T-cell (primary cell): ENCODE measurements around the gene ADAP1. TPM values are rescaled to one million over a fixed set of nuclear protein-coding genes. Genes with fewer than 3 reads are reported as not detected.

Source experiments
- ATAC-seq, 4 experiments: fragments of 200-7000 bp in 3 of 4; fragments of 150-1000 bp in 1 of 4; cut with Tn5 transposase; replicated peaks in 1 of 4; 1 replicate in 3 of 4; 2 replicates in 1 of 4; pipeline ENCODE4 v1.10.0; 2021; ENCODE audit warnings: moderate library complexity in 3 of 4, mild to moderate bottlenecking in 2 of 4, moderate number of reproducible peaks in 1 of 4
- CTCF ChIA-PET, 2 donors: fragments of 300-600 bp; sonication (Branson Sonifier 250); formaldehyde crosslinking; loops; one replicate each; lab custom pipeline; 2022; ENCODE audit warnings: antibody characterized with exemption in 2 of 2; lab: Charles Lee
- POLR2A ChIA-PET, 2 donors: fragments of 300-600 bp; sonication (Branson Sonifier 250); formaldehyde crosslinking; loops; one replicate each; lab custom pipeline; 2022; ENCODE audit warnings: antibody characterized with exemption in 2 of 2; lab: Charles Lee
- DNase-seq, 35 experiments: peaks; one replicate each; pipeline versions ENCODE4 v3.0.0 to v3.0.0-alpha.2; 2013 to 2023
- H3K27ac ChIP-seq: one replicate; pipeline ENCODE4 v1.5.1; 2013; ENCODE audit warnings: low read length
- H3K27me3 ChIP-seq, 2 experiments: replicated peaks in 1 of 2; 1 replicate in 1 of 2; 2 replicates in 1 of 2; pipeline versions ENCODE4 v1.6.1 to v1.7.0; 2013; ENCODE audit warnings: low read length in 1 of 2, mixed read lengths in 1 of 2; ENCODE audit not compliant: control insufficient read depth in 2 of 2, insufficient read depth in 2 of 2; ENCODE audit errors: extremely low read depth in 1 of 2
- H3K36me3 ChIP-seq, 2 donors: 1 replicate in 1 of 2; 2 replicates in 1 of 2; pipeline versions ENCODE4 v1.6.1 to v1.7.0; 2013; ENCODE audit warnings: low read length in 1 of 2; ENCODE audit not compliant: control insufficient read depth in 2 of 2, insufficient read depth in 1 of 2; ENCODE audit errors: extremely low read depth in 1 of 2
- H3K4me1 ChIP-seq, 2 experiments: 1 replicate in 1 of 2; 2 replicates in 1 of 2; pipeline versions ENCODE4 v1.6.1 to v1.7.0; 2013; ENCODE audit warnings: low read length in 2 of 2, mixed read lengths in 1 of 2; ENCODE audit not compliant: insufficient read depth in 2 of 2, control insufficient read depth in 1 of 2; ENCODE audit errors: extremely low read depth in 1 of 2
- H3K4me3 ChIP-seq, 2 donors: 1 replicate in 1 of 2; 2 replicates in 1 of 2; pipeline versions ENCODE4 v1.5.1 to v1.7.0; 2013; ENCODE audit warnings: mild to moderate bottlenecking in 2 of 2, low read length in 1 of 2, moderate library complexity in 1 of 2; ENCODE audit not compliant: control insufficient read depth in 1 of 2; ENCODE audit errors: extremely low read depth in 1 of 2
- H3K9me3 ChIP-seq: 2 replicates; pipeline ENCODE4 v1.7.0; 2013
- H3K27ac Mint-ChIP-seq, 2 donors: one replicate each; pipeline ENCODE4 v1.8.0; 2020 to 2021; ENCODE audit warnings: mild to moderate bottlenecking in 2 of 2, mixed read lengths in 2 of 2
- H3K27me3 Mint-ChIP-seq, 2 donors: one replicate each; pipeline ENCODE4 v1.8.0; 2021 to 2022; ENCODE audit warnings: mixed read lengths in 2 of 2
- H3K36me3 Mint-ChIP-seq: one replicate; pipeline ENCODE4 v1.8.0; 2021; ENCODE audit warnings: mixed read lengths
- H3K4me1 Mint-ChIP-seq, 3 donors: one replicate each; pipeline ENCODE4 v1.8.0; 2020 to 2022; ENCODE audit warnings: mixed read lengths in 3 of 3, mild to moderate bottlenecking in 1 of 3
- H3K4me3 Mint-ChIP-seq, 3 donors: one replicate each; pipeline ENCODE4 v1.8.0; 2020 to 2022; ENCODE audit warnings: mild to moderate bottlenecking in 3 of 3, mixed read lengths in 3 of 3, moderate library complexity in 3 of 3
- H3K9me3 Mint-ChIP-seq, 3 donors: one replicate each; pipeline ENCODE4 v1.8.0; 2020 to 2022; ENCODE audit warnings: mixed read lengths in 3 of 3
- WGBS: methylation state at CpG from one replicate; pipeline ENCODE4 v1.1.5; 2013; ENCODE audit warnings: missing lambda C conversion rate; ENCODE audit not compliant: insufficient coverage; 5-methylcytosine and 5-hydroxymethylcytosine counted together
- total RNA-seq, 35 experiments: library from RNA in 6 of 35; stranded (reverse) in 6 of 35; fragments of 120-200 nt in 1 of 35; gene quantifications; one replicate each; pipeline versions ENCODE4 v1.2.1 to v1.2.4 and lab custom pipeline; 2013 to 2026

The ADAP1 gene
- total RNA-seq, 5 donors from 2014 or later (not counting 1 experiment from before 2014, with no cell fraction given) = 10.6 to 26.9 (median 23.5) TPM

DNA sequence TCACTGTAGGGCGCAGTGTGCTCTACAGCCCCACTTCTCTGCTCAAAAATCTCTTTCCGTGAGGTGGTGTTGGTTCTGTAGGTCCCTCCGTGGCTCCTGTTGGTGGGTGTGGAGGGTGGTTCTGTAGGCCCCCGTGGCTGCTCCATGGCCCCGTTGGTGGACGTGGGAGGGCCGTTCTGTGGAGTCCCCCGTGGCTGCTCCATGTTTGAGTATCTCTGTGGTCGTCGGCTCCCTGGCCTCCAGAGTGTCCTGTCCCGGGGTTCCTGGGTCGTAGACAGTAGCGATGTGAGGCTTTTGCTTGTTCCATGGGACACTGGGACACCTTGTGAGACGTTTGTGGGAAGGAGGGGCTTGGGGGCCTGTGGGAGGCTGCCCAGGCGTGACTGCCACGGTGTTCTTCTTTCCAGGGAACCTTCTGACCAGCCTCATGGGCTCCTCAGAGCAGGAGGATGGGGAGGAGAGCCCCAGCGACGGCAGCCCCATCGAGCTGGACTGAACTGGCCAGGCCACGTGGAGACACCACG is 59.5 kb downstream of the ADAP1 start:
- H3K36me3 Mint-ChIP-seq = peaks cover 40% of the 10 kb centered on the region
- DNase-seq = no peak
- Histone ChIP-seq H3K9me3 (no peaks in the 10 kb centered on the region), H3K4me3 (no peak overlapping the region), H3K27ac (no peak overlapping the region), H3K36me3 (peaks cover 40 to 72% of the 10 kb centered on the region in 2 donors), H3K4me1 (no peaks in the 10 kb centered on the region), H3K27me3 (no peaks in the 10 kb centered on the region)
- ATAC-seq = no peak
- CTCF ChIA-PET = no interaction called here
- POLR2A ChIA-PET = no interaction called here
- H3K27me3 Mint-ChIP-seq = no peaks in the 10 kb centered on the region
- no peak overlapping the region for H3K4me3 Mint-ChIP-seq
- no peaks in the 10 kb centered on the region for H3K9me3 Mint-ChIP-seq
- no peak overlapping the region for H3K27ac Mint-ChIP-seq
- WGBS = 98% methylated on average over 18 of the region's 21 CpGs
- no peaks in the 10 kb centered on the region for H3K4me1 Mint-ChIP-seq

DNA sequence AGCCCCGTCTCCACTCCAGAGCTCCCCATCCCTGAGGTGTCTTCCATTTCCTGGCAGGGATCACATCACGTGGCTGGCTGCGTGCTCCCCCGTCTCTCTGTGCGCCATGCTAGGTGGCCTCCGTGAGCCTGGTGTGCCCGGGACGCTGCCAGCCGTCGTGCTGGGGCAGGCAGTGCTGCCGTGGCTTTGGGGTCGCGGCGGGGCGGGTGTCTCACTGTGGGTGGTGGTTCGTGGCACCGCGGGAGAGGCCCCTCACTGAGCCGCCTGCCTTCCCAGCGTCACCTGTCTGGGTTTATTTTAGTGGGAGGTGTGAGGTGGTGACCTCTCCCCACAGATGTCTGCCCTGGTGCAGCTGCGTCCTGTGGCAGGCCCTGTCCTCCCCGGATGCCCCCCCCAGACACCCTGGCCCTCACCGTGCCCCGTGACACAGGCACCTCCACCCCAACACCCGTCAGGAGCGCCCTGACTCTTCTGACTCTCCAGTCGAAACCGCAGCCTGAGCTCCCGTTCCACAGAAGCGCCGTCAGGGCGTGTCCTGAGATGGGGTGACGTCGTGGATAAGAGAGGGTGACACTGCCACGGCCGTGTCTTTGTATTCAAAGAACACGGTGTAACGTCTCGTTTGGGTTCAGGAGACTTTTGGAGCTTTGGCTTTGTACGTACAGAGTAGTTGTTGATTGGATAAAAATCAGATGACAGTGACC is 60.2 kb downstream of the ADAP1 start:
- no peak overlapping the region for H3K27ac Mint-ChIP-seq
- ATAC-seq = no peak

DNA sequence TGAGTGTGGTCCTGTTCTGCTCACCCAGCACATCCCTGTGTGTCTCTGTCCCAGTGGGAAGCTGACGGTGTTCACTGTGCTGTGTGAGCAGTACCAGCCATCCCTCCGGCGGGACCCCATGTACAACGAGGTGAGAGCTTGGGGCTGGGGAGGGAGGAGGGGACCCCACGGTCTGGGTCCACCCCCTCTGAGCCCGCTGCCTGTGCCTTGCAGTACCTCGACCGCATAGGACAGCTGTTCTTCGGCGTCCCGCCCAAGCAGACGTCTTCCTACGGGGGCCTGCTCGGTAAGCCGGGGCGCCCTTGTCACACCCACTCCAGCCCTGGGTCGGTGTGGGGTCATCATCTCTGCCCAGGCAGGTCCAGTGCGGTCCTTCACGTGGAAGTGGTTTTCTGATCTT is 60.8 kb downstream of the ADAP1 start:
- no peak for ATAC-seq
- H3K27me3 ChIP-seq = no peaks in the 10 kb centered on the region
- peaks cover 42% of the 10 kb centered on the region for H3K36me3 Mint-ChIP-seq
- CTCF ChIA-PET = no interaction called here
- WGBS = 97% methylated on average over 13 of the region's 19 CpGs
- DNase-seq = no peak
- H3K27ac ChIP-seq = no peak overlapping the region
- H3K9me3 Mint-ChIP-seq = no peaks in the 10 kb centered on the region
- no peak overlapping the region for H3K4me3 Mint-ChIP-seq
- POLR2A ChIA-PET = no interaction called here
- H3K4me1 ChIP-seq = no peaks in the 10 kb centered on the region
- no peaks in the 10 kb centered on the region for H3K27me3 Mint-ChIP-seq
- H3K36me3 ChIP-seq = peaks cover 44 to 74% of the 10 kb centered on the region in 2 donors
- no peaks in the 10 kb centered on the region for H3K4me1 Mint-ChIP-seq
- H3K9me3 ChIP-seq = no peaks in the 10 kb centered on the region
- H3K4me3 ChIP-seq = no peak overlapping the region
- no peak overlapping the region for H3K27ac Mint-ChIP-seq

More for the DNA sequence above, 60.2 kb downstream of the ADAP1 start:
- Mint-ChIP-seq H3K27me3 (no peaks in the 10 kb centered on the region), H3K4me1 (no peaks in the 10 kb centered on the region), H3K4me3 (no peak overlapping the region), H3K9me3 (no peaks in the 10 kb centered on the region), H3K36me3 (peaks cover 40% of the 10 kb centered on the region)
- no peaks in the 10 kb centered on the region for H3K4me1 ChIP-seq
- H3K9me3 ChIP-seq = no peaks in the 10 kb centered on the region
- peaks cover 43 to 71% of the 10 kb centered on the region in 2 donors for H3K36me3 ChIP-seq
- ChIA-PET POLR2A (no interaction called here), CTCF (no interaction called here)
- H3K4me3 ChIP-seq = no peak overlapping the region
- WGBS = 95% methylated on average over 31 of the region's 40 CpGs
- no peak overlapping the region for H3K27ac ChIP-seq
- no peak for DNase-seq
- H3K27me3 ChIP-seq = no peaks in the 10 kb centered on the region

DNA sequence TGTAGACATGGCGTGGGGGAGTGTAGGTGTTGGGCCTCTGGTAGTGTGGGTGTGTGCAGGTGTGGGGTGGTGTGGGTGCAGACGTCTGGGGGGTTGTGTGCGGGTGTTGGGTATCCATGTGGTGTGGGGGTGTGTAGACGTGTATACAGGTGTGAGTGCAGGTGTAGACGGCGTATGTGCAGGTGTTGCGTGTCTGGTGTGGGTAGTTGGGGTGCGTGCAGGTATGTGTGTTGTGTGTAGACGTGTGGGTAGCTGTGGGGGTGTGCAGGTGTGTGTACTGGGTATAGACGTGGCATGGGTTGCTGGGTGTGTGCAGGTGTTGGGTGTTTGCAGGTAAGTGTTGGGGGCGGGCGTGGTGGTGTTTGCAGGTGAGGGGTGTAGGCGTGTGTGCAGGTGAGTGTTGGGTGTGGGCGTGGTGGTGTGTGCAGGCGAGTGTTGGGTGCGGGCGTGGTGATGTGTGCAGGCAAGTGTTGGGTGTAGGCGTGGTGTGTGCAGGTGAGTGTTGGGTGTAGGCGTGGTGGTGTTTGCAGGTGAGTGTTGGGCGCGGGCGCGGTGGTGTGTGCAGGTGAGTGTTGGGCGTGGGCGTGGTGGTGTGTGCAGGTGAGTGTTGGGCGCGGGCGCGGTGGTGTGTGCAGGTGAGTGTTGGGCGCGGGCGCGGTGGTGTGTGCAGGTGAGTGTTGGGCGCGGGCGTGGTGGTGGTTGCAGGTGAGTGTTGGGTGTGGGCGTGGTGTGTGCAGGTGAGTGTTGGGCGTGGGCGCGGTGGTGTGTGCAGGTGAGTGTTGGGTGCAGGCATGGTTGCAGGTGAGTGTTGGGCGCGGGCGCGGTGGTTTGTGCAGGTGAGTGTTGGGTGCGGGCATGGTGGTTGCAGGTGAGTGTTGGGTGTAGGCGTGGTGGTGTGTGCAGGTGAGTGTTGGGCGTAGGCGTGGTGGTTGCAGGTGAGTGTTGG is 61.6 kb downstream of the ADAP1 start:
- no peak for ATAC-seq
- WGBS = 97% methylated on average over 35 of the region's 48 CpGs
- Histone ChIP-seq H3K4me3 (no peak overlapping the region), H3K36me3 (peaks cover 43 to 79% of the 10 kb centered on the region in 2 donors), H3K4me1 (no peaks in the 10 kb centered on the region), H3K9me3 (no peaks in the 10 kb centered on the region), H3K27me3 (no peaks in the 10 kb centered on the region), H3K27ac (no peak overlapping the region)
- Mint-ChIP-seq H3K4me3 (peak overlapping the region in 1 of 3 donors; percentile 21), H3K9me3 (no peaks in the 10 kb centered on the region), H3K4me1 (no peaks in the 10 kb centered on the region), H3K27me3 (no peaks in the 10 kb centered on the region), H3K27ac (no peak overlapping the region), H3K36me3 (peaks cover 44% of the 10 kb centered on the region)
- ChIA-PET POLR2A (no interaction called here), CTCF (no interaction called here)
- no peak for DNase-seq

DNA sequence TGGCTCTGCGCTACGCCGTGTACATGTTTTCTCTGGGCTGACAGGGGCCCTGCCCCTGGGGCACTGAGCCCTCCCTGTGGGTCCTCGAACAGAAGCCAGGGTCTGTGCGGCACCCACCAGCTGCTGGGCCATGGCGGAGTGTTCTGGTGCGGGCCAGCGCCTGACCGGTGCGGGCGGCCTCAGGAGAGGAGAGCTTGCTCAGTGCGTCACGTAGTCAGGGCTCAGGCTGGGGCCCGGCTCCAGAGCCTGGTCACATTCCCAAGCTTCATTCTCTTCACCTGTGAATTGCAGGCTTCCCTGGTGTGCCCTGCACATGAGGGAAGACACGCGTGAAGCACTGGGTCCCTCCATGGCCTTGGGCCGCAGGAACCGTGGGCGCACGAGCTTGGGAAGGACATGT is 62.7 kb downstream of the ADAP1 start:
- H3K27me3 ChIP-seq = no peaks in the 10 kb centered on the region
- no peaks in the 10 kb centered on the region for H3K4me1 ChIP-seq
- ATAC-seq = no peak
- Mint-ChIP-seq H3K9me3 (no peaks in the 10 kb centered on the region), H3K4me3 (no peak overlapping the region), H3K4me1 (peaks cover 0 to 2% (median 0%) of the 10 kb centered on the region in 3 donors), H3K27me3 (no peaks in the 10 kb centered on the region), H3K36me3 (peaks cover 45% of the 10 kb centered on the region), H3K27ac (no peak overlapping the region)
- H3K4me3 ChIP-seq = no peak overlapping the region
- no peak for DNase-seq
- WGBS = 97% methylated on average over 20 of the region's 20 CpGs
- H3K36me3 ChIP-seq = peaks cover 46 to 86% of the 10 kb centered on the region in 2 donors
- CTCF ChIA-PET = no interaction called here
- no peak overlapping the region for H3K27ac ChIP-seq
- H3K9me3 ChIP-seq = no peaks in the 10 kb centered on the region
- POLR2A ChIA-PET = no interaction called here

DNA sequence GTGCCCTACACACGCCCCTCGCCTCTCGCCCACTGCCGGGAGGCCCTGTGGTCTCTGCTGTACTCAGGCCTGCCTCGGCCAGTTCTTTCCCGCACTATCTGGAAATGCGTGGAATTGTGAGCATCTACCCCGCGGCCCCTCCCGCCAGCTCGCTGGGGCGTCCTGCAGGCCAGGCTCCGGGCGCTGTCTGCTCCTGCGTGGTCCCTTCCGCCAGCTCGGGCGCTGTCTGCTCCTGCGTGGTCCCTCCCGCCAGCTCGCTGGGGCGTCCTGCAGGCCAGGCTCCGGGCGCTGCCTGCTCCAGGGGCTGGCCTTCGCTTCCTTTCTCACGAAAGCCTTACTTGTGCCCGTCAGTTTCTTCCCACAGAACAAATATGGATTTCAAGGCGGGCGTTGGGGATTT is 63.2 kb downstream of the ADAP1 start:
- CTCF ChIA-PET = no interaction called here
- no peak overlapping the region for H3K4me3 ChIP-seq
- no peaks in the 10 kb centered on the region for H3K27me3 ChIP-seq
- no peak overlapping the region for H3K27ac Mint-ChIP-seq
- over 99% methylated on average over 19 of the region's 29 CpGs for WGBS
- DNase-seq (no peak), ATAC-seq (no peak)
- no peak overlapping the region for H3K27ac ChIP-seq
- no peaks in the 10 kb centered on the region for H3K4me1 ChIP-seq
- peaks cover 42% of the 10 kb centered on the region for H3K36me3 Mint-ChIP-seq
- no peak overlapping the region for H3K4me3 Mint-ChIP-seq
- no peaks in the 10 kb centered on the region for H3K9me3 ChIP-seq
- POLR2A ChIA-PET = no interaction called here
- H3K4me1 Mint-ChIP-seq = peaks cover 0 to 2% (median 0%) of the 10 kb centered on the region in 3 donors
- H3K9me3 Mint-ChIP-seq = no peaks in the 10 kb centered on the region
- peaks cover 43 to 89% of the 10 kb centered on the region in 2 donors for H3K36me3 ChIP-seq
- no peaks in the 10 kb centered on the region for H3K27me3 Mint-ChIP-seq
